ENCODE results near the gene C1orf159. TPM values are rescaled to one million over a fixed set of nuclear protein-coding genes. Genes with fewer than 3 reads are reported as not detected.

The C1orf159 gene
- total and polyA plus RNA-seq, 4 donors, result 9.5 to 19.2 (median 13.3) TPM

GRCh38 chr1:1075148-1075935 is 40.5 kb downstream of the C1orf159 start:
- no peak overlapping the region for H3K4me3 ChIP-seq
- H3K27me3 ChIP-seq (ENCODE audit: control insufficient read depth in 3 of 3, insufficient read depth in 3 of 3, low read length in 2 of 3), result peaks cover 3 to 6% (median 3%) of the 10 kb centered on the region in 3 donors
- DNase-seq (no peak), ATAC-seq (ENCODE audit: insufficient read depth, low FRiP score) (no peak)
- H3K4me1 ChIP-seq (ENCODE audit: control insufficient read depth in 5 of 5, insufficient read depth in 5 of 5, low read length in 5 of 5), result peaks cover 0 to 15% (median 9%) of the 10 kb centered on the region in 5 donors
- no peak overlapping the region for H3K27ac ChIP-seq (ENCODE audit: low read depth in 1 of 2, low read length in 1 of 2)
- TF ChIP-seq CTCF (IDR thresholded peaks at IDR 0.05; ENCODE audit: control extremely low read depth, extremely low read depth), result no peak
- H3K36me3 ChIP-seq (ENCODE audit: control insufficient read depth in 4 of 4, insufficient read depth in 4 of 4, low read length in 4 of 4), result no peaks in the 10 kb centered on the region
- peaks cover 0 to 2% (median 0%) of the 10 kb centered on the region in 4 donors for H3K9me3 ChIP-seq (ENCODE audit: control insufficient read depth in 4 of 4, insufficient read depth in 3 of 4, low read length in 3 of 4)
- no peak overlapping the region for H3K9ac ChIP-seq (ENCODE audit: insufficient read depth in 1 of 2, low read length in 2 of 2)
- WGBS, 2 donors, result 62 to 68% methylated on average over 16 to 21 of the region's 21 CpGs

- DNase-seq, result no peak
- no peak overlapping the region for H3K9ac ChIP-seq (ENCODE audit: insufficient read depth in 1 of 2, low read length in 2 of 2)
- no peak for ATAC-seq (ENCODE audit: insufficient read depth, low FRiP score)
- peaks cover 3 to 6% (median 3%) of the 10 kb centered on the region in 3 donors for H3K27me3 ChIP-seq (ENCODE audit: control insufficient read depth in 3 of 3, insufficient read depth in 3 of 3, low read length in 2 of 3)
- peaks cover 0 to 9% (median 3%) of the 10 kb centered on the region in 5 donors for H3K4me1 ChIP-seq (ENCODE audit: control insufficient read depth in 5 of 5, insufficient read depth in 5 of 5, low read length in 5 of 5)
- H3K36me3 ChIP-seq (ENCODE audit: control insufficient read depth in 4 of 4, insufficient read depth in 4 of 4, low read length in 4 of 4), result no peaks in the 10 kb centered on the region
- no peak overlapping the region for H3K4me3 ChIP-seq
- H3K9me3 ChIP-seq (ENCODE audit: control insufficient read depth in 4 of 4, insufficient read depth in 3 of 4, low read length in 3 of 4), result peaks cover 0 to 2% (median 0%) of the 10 kb centered on the region in 4 donors
- no peak for TF ChIP-seq CTCF (IDR thresholded peaks at IDR 0.05; ENCODE audit: control extremely low read depth, extremely low read depth)
- 78 to 91% methylated on average over 13 to 14 of the region's 14 CpGs for WGBS, 2 donors
- H3K27ac ChIP-seq (ENCODE audit: low read depth in 1 of 2, low read length in 1 of 2), result no peak overlapping the region
These were observed 41.2 kb downstream of the C1orf159 start for GRCh38 chr1:1074631-1075147.

- peak; percentile 62 for ATAC-seq (ENCODE audit: insufficient read depth, low FRiP score)
- Histone ChIP-seq H3K27me3 (ENCODE audit: control insufficient read depth in 3 of 3, insufficient read depth in 3 of 3, low read length in 2 of 3) (peaks cover 0 to 6% (median 4%) of the 10 kb centered on the region in 3 donors), H3K9ac (ENCODE audit: insufficient read depth in 1 of 2, low read length in 2 of 2) (no peak within 1 kb of the TSS), H3K4me3 (no peak within 1 kb of the TSS), H3K27ac (ENCODE audit: low read depth in 1 of 2, low read length in 1 of 2) (peak within 1 kb of the TSS in 1 of 2 donors; percentile 59), H3K4me1 (ENCODE audit: control insufficient read depth in 5 of 5, insufficient read depth in 5 of 5, low read length in 5 of 5) (peaks cover 0 to 10% (median 0%) of the 10 kb centered on the region in 5 donors), H3K9me3 (ENCODE audit: control insufficient read depth in 4 of 4, insufficient read depth in 3 of 4, low read length in 3 of 4) (peaks cover 0 to 2% (median 0%) of the 10 kb centered on the region in 4 donors), H3K36me3 (ENCODE audit: control insufficient read depth in 4 of 4, insufficient read depth in 4 of 4, low read length in 4 of 4) (no peaks in the 10 kb centered on the region)
- 58 to 79% methylated on average over 32 to 35 of the region's 35 CpGs for WGBS, 2 donors
- peak in 2 of 3 donors; percentile 29 to 36 for DNase-seq
- no peak for TF ChIP-seq CTCF (IDR thresholded peaks at IDR 0.05; ENCODE audit: control extremely low read depth, extremely low read depth)
These were observed 41.9 kb downstream of the C1orf159 start, which contains the start of gene RNF223 for GRCh38 chr1:1073743-1074587. Gene RNF223 (minus strand): TSS chr1:1074306. CDS start chr1:1072566, 1,740 bp downstream.
